GM21717 (cell line): ENCODE measurements around the gene MAPK4.
"Not testable (repeated sequence)": the region's sequence is repeated elsewhere in the genome, so short reads cannot be mapped to it uniquely, and the experiment has no call there.

Source experiments
- ATAC-seq: cut with Tn5 transposase; IDR thresholded peaks from one replicate; pipeline ENCODE4 v1.9.1; 2021; ENCODE audit warnings: mild to moderate bottlenecking, moderate library complexity; ENCODE audit not compliant: unreplicated experiment

Gene MAPK4

DNA sequence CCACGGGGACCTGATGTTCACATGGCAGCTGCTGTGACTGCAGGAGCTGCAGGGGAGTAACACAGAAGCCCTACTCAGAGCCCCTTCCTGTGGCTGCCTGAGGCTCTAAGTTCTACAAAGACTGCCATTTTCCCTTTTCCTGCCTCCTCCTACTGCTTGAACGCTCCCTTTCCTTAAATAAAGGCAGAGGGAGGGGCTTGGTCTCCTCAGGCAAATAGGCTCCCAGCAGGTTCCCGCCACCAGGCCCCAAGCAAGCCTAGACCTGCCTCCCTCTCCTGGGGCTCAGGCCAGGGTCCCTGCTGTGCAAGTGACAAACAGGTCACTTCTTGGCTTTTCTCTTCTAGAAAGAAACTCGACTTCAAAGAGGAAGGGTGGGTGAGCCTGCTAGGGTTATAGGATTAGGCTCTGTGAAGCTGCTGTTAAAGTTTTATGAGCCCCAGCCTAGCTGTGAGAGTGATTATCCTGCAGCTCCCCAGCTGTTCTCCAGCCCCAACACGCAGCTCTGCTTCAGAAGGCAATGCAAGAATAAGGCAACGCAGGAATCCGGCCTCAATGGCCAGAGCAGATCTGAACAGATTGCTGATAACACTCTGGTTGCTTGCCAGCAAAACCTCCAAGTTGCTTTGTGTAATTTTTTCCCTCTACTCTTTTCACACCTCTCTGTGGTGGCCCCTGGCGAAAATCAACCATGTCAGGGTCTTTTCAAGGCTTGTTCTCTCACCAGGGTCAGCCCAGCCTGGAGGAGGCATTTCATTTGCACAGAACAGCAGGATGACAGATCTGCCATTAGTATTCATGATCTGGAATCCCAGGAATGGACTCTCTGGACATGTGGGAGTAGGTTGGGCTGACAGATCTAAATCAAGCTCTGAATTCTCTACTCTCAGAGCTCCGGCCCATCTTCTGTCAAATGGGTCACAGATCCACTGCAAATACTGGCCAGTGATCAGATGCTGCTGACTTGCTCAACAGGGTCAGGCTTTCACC, 188.6 kb downstream of the MAPK4 start:
- no peak for ATAC-seq

DNA sequence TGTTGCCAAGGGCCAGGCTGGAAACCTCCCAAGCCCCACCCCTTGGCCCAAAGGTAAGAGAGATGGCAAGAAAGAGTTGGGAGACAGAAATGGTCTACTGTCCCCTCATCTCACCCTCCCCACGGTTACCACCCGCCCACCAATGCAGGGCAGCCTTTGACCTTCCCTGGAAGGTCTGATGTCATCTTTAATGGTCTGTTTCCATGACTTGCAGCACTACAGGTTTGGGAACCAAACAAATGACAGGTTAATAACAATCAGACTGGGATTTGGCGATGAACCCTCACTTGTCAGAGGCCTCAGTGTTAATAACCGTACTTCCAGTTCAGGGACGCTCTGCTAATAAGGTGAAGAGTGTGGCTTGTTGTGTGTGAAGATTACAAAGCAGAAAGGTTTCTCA, 189.5 kb downstream of the MAPK4 start:
- no peak for ATAC-seq

DNA sequence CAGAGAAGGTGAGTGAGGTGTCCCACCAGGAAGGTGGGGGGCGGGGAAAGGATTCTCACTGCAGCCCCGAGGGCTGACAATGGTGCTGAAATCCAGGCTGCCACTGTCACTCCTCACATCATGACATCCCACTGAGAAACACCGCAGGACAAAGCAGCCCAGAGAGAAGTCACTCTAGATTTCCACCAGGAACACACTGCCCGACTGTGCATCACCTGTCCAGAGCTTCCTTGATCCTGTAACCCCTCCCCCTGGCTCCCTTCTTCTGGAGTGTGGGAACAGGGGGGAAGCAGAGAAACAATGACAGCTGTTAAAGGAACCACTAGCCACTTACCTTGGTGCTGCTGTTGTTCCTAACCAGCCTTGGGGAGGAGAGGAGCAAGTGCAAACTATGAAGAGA, 190.1 kb downstream of the MAPK4 start:
- ATAC-seq = no peak

DNA sequence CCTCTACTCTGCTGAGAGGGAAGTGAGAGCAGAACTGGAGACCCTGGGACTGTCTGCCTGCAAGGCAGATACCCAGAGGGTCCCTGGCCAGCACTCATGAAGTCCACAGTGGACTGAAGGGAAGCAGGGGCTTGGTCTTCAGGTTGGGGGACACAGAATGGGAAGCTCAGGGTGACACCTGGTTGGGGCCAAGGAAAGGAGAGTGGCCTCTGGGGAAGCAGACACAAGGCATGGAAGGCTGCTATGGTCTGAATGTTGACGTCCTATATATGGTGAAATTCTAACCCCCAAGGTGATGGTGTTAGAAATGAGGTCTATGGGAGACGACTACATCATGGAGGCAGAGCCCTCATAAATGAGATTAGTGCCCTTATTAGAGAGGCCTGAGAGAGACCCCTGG, 190.7 kb downstream of the MAPK4 start:
- no peak for ATAC-seq

DNA sequence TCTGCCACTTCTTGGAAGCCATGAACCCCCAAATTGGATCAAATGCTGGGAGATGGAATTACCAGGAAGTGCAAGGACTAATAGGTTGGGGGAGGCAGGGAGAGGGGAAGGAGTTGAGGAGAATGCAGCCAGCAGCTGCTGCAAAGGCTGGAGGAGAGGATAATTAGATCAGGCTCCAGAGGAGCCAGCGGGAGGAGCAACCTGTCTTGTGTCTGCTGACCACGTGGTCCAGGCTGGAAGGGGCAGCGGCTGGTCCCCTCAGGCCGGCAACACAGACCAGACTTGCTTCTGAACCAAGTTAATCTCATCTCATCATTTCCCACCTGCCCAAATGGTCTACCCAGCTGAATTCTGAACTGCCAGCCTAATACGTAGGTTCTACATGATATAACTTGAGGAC, 191.6 kb downstream of the MAPK4 start:
- no peak for ATAC-seq

DNA sequence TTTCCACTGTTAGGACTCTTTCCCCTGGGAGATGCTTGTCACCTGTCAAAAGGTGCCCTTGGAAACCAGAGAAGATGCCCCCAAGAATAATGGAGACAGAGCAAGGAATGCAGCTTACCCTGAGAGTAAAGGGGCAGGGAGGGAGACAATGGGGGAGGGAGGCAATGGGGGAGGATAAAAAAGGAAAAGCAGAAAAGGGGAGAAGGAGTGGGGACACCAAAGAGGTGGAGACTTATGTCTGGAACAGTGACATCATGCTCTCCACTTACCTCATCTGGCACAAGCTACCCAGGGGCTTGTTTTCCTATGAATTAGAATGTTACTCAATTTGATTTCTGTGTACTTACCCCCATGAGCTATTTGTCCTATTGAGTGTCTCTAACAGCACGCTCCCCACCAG, 192.1 kb downstream of the MAPK4 start:
- ATAC-seq = no peak

DNA sequence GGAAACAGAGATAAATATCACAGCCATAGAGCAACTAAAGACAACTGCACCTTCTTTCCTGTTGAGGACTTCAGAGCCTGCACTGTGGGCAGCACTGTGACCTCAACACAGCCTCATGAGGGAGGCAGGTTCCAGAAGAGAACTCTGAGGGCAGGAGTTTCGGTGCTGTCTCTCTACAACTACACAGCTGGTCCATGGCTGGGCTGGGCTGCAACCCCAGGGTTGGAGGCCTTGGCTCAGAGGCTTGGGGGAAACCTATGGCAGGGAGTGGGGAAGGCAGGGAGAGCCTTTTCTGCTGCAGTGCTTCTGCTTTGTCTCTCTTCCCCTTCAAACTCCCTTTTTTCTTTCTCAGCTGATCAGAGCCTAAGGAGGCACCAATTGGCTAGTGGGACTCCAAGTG, 193.4 kb downstream of the MAPK4 start:
- ATAC-seq = no peak

DNA sequence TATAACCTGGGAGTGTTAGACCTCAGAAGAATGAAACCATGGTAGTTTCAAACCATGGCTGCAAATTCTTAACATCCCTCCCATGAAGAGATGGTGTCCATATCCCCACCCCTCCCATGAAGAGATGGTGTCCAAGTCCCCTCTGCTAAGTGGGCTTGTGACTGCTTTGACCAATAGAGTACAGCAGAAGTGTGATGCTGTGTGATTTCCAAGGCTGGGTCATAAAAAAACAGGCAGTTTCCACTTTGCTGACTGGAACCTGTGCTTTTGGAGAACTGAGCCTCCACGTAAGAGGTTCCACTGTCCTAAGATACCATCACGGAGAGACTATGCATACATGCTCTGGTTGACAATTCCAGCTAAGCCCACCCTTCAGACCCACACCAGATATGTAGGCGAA, 194.4 kb downstream of the MAPK4 start:
- no peak for ATAC-seq

DNA sequence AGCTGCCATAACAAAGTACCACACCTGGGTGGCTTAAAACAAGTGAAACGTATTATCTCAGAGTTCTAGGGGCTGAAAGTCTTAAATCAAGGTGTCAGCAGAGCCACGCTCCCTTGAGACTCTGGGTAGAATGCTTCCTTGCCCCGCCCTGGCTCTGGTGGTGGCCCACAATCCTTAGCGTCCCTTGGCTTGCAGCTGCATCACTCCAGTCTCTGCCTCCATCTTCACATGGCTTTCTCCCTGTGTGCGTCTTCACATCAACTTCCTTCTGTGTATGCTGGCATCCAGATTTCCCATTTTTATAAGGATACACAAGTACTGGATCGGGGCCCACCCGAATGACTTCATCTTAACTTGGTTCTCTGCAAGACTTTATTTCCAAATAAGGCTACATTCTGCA, 197.5 kb downstream of the MAPK4 start:
- ATAC-seq = no peak

DNA sequence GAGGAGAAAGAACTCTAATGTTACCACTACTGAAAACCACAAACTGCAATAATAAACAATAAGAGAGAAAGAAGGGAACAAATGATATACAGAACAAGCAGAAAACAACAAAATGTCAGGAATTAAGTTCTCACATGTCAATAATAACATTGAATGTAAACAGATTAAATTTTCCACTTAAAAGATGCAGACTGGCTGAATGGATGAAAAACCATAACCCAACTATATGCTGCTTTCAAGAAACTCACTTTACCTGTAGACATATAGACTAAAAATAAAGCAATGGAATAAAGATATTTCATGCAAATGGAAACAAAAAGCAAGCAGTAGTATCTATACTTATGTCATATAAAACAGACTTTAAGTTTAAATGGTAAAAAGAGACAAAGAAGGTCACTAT, 209.6 kb downstream of the MAPK4 start:
- ATAC-seq = no peak

DNA sequence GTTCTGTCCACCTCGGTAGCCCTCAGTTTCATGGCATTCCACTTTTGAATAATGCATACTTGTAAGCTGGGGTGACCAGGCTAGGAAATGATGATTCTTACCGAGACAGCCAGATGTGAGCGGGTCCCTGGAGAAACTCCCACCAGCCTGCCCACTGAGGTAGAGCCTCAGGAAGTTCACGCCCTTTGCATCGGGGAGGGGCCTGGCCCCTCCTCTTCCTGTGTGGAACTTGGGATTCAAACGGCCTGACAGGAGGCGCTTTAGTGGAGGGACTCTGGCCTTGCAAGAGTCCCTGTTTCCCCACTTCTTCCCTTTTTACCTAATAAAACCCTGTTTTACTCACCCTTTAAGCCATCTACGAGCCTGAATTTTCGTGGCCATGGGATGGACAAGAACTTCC, 215.3 kb downstream of the MAPK4 start:
- no peak for ATAC-seq

DNA sequence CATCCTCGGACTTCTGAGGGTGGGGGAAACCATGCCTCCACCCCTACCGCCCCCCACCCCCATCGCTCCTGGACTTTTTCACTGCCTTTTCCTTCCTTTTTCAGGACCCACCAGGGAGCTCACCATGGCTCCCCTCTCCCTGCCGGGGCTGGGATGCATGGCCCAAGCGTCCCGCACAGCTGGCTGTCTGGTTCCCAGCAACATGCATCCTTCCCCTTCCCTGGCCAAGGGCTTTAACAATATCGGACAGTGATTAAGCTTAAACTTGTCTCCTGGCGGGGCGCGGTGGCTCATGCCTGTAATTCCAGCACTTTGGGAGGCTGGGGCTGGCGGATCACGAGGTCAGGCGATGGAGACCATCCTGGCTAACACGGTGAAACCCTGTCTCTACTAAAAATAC, 215.8 kb downstream of the MAPK4 start:
- no peak for ATAC-seq

DNA sequence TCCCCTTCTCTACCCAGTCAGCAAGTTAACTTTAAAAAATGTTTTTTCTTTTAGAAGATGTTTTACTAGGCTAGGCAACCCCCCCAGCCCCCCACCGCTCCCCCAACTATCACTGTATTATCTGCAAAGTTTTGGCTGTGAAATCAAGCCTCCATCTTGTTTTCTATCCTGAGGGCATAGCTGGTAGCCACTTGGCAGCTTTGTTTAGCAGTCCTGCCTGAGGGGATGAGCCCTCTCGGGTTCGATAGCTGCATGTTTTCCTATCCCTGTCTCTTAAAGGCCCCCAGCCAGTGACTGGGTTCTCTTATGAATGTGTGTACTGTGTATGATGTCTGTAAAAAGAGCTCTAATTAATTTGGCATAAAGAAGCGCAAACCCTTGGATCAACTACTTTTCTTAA, 216.5 kb downstream of the MAPK4 start:
- ATAC-seq = no peak

DNA sequence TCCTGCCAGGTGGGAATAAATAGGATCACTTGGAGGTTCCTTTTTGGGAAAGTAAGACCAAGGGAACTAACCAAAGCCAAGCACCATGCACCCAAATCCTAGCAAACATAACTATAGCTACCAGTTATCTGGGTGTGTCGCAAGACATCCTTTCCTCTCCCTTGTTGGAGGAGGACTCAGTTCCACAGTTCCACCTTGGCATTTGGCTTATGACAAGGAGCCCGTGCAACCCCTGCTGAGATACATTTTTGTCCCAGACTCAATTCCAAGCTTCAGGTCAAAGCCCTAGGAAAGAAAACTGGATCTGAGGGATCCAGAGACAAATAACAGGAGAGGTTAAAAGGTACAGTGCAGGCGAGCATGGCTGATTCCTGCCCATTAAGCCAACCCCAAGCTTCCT, 219.1 kb downstream of the MAPK4 start:
- ATAC-seq = not testable (repeated sequence)
